ENCODE measurements around the gene CCDC191. TPM values are rescaled to one million over a fixed set of nuclear protein-coding genes. Genes with fewer than 3 reads are reported as not detected.

The CCDC191 gene
- total RNA-seq, 1 donor from 2014 or later: 6.4 TPM

DNA sequence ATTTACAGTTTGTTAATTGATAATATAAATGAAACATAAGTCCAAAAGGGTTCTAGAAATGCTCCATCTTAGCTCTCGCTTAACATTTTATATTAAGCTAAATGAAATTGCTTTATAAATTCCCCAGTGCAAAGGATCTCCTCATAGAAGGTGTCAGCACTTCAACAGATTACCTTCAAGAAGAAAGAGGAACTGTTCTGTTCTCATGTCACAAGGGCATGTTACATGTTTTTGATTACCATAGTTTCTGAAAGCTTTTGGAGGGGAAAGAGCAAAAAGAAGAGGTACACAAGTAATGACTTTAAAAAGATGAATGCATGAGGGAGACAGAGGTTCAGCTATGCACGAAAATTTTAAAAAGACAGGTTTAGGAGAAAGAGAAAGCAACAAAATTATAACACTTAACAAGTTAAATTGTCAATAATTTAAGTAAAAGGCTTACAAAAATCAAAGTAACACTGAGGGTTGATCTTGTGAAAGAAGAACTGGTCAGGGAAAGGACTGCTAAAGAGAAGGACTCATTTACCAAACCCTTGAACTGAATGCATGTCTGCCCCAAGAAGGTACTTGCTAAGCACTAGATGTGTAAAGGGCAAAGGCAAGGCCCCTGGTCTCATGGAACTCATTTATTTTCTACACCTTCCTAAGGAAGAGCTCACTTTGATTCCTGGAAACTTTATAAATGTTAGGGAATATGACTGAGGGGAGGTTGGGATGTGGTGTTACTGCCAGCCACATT is 45.1 kb downstream of the CCDC191 start:
- DNase-seq (no peak), ATAC-seq (no peak)
- Histone ChIP-seq H3K27ac (no peak overlapping the region), H3K9me3 (no peaks in the 10 kb centered on the region), H3K4me1 (no peaks in the 10 kb centered on the region), H3K27me3 (ENCODE audit: low read depth) (no peaks in the 10 kb centered on the region), H3K4me3 (no peak overlapping the region), H3K36me3 (peaks cover 6% of the 10 kb centered on the region)
- TF ChIP-seq, protein P1, sequence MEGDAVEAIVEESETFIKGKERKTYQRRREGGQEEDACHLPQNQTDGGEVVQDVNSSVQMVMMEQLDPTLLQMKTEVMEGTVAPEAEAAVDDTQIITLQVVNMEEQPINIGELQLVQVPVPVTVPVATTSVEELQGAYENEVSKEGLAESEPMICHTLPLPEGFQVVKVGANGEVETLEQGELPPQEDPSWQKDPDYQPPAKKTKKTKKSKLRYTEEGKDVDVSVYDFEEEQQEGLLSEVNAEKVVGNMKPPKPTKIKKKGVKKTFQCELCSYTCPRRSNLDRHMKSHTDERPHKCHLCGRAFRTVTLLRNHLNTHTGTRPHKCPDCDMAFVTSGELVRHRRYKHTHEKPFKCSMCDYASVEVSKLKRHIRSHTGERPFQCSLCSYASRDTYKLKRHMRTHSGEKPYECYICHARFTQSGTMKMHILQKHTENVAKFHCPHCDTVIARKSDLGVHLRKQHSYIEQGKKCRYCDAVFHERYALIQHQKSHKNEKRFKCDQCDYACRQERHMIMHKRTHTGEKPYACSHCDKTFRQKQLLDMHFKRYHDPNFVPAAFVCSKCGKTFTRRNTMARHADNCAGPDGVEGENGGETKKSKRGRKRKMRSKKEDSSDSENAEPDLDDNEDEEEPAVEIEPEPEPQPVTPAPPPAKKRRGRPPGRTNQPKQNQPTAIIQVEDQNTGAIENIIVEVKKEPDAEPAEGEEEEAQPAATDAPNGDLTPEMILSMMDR (IDR thresholded peaks at IDR 0.05): no peak
- intact Hi-C loops (cut with DNase I): no loop called here

GRCh38 chr3:114005481-114005880 is 50.8 kb downstream of the CCDC191 start:
- no peak overlapping the region for H3K4me3 ChIP-seq
- H3K27ac ChIP-seq: no peak overlapping the region
- no peak for DNase-seq
- peaks cover 39% of the 10 kb centered on the region for H3K36me3 ChIP-seq
- no peaks in the 10 kb centered on the region for H3K4me1 ChIP-seq
- intact Hi-C loops (cut with DNase I): no loop called here
- TF ChIP-seq, protein P1 (IDR thresholded peaks at IDR 0.05): no peak
- H3K27me3 ChIP-seq (ENCODE audit: low read depth): no peaks in the 10 kb centered on the region
- no peaks in the 10 kb centered on the region for H3K9me3 ChIP-seq
- no peak for ATAC-seq

DNA sequence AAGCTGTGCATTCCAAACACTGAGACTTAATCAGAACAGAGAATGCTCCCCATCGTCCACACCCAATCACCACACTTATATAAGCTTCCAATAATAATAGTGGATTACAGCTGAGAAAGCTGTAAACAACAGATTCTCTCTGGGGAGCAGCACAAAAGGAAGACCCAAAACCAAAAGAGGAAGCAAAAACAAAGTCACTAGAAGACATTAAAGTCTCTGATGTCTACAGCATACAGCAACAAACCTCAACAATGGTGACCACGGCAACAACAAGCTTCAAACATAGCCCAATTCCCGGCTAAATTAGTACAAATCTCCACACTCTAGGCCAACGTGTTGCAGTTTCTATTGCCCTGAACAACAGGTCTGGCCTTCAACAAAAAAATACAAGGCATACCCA is 70.8 kb downstream of the CCDC191 start:
- no peak for ATAC-seq
- no peaks in the 10 kb centered on the region for H3K4me1 ChIP-seq
- DNase-seq: no peak
- H3K4me3 ChIP-seq: no peak overlapping the region
- H3K36me3 ChIP-seq: peaks cover 4% of the 10 kb centered on the region
- no peak overlapping the region for H3K27ac ChIP-seq
- H3K9me3 ChIP-seq: no peaks in the 10 kb centered on the region
- intact Hi-C loops (cut with DNase I): no loop called here
- TF ChIP-seq, protein P1 (IDR thresholded peaks at IDR 0.05): no peak
- H3K27me3 ChIP-seq (ENCODE audit: low read depth): no peaks in the 10 kb centered on the region

- intact Hi-C loops (cut with DNase I): no loop called here
- TF ChIP-seq, protein P1 (IDR thresholded peaks at IDR 0.05): no peak
- no peak for ATAC-seq
Observed at GRCh38 chr3:113983544-113983943, 72.8 kb downstream of the CCDC191 start.

GRCh38 chr3:113981803-113982202 is 74.5 kb downstream of the CCDC191 start:
- Histone ChIP-seq H3K27ac (no peak overlapping the region), H3K4me1 (no peaks in the 10 kb centered on the region), H3K36me3 (peaks cover 31% of the 10 kb centered on the region), H3K27me3 (ENCODE audit: low read depth) (no peaks in the 10 kb centered on the region), H3K9me3 (no peaks in the 10 kb centered on the region), H3K4me3 (no peak overlapping the region)
- intact Hi-C loops (cut with DNase I): no loop called here
- DNase-seq: no peak
- TF ChIP-seq, protein P1 (IDR thresholded peaks at IDR 0.05): no peak
- ATAC-seq: no peak

More at GRCh38 chr3:113983544-113983943, 72.8 kb downstream of the CCDC191 start:
- Histone ChIP-seq H3K4me1 (no peaks in the 10 kb centered on the region), H3K27ac (no peak overlapping the region), H3K9me3 (no peaks in the 10 kb centered on the region), H3K36me3 (peaks cover 20% of the 10 kb centered on the region), H3K27me3 (ENCODE audit: low read depth) (no peaks in the 10 kb centered on the region), H3K4me3 (no peak overlapping the region)
- DNase-seq: no peak
